HCT116 (cell line): Measurements from ENCODE around the gene TAF4. TPM values are rescaled to one million over a fixed set of nuclear protein-coding genes. Genes with fewer than 3 reads are reported as not detected.

Experiments used
- ATAC-seq: fragments of 200-7000 bp; cut with Tn5 transposase; 2 replicates; pipeline ENCODE4 v1.9.1; 2020; ENCODE audit warnings: mild to moderate bottlenecking, moderate library complexity
- BruUV-seq: library from RNA; stranded (reverse); fragments of 400-500 nt; replicated peaks from 2 replicates; lab custom pipeline; 2021; lab: Mats Ljungman, UMichigan
- CTCF ChIA-PET: fragments of 300-600 bp; sonication (Branson Sonifier 250); formaldehyde crosslinking; loops from one replicate; lab custom pipeline; 2021; ENCODE audit warnings: antibody characterized with exemption; lab: Charles Lee
- POLR2A ChIA-PET: fragments of 300-600, 350-600 bp; sonication (Branson Sonifier 250); formaldehyde crosslinking; loops from one replicate; lab custom pipeline; 2021; ENCODE audit warnings: antibody characterized with exemption; lab: Charles Lee
- RAD21 ChIA-PET, 2 experiments: fragments of 300-600 bp; sonication (Branson Sonifier 250); formaldehyde crosslinking; loops; one replicate each; lab custom pipeline; 2023; ENCODE audit warnings: low total read pairs in 2 of 2; ENCODE audit not compliant: uncharacterized antibody in 2 of 2, unreplicated experiment in 2 of 2, low non-redundant PET in 1 of 2; lab: Charles Lee
- DNase-seq: peaks from one replicate; pipeline ENCODE4 v3.0.0-alpha.2; 2010; ENCODE audit warnings: low read depth, low spot score
- H2AFZ ChIP-seq: fragments of 200-600 bp; shearing (Covaris generic), sonication (generic); 2 replicates; pipeline ENCODE4 v1.6.1; 2017; ENCODE audit warnings: low read depth, mixed run types, mixed read lengths, antibody characterized with exemption, low read length; ENCODE audit not compliant: poor library complexity, severe bottlenecking
- H3K27ac ChIP-seq: 2 replicates; pipeline ENCODE4 v1.5.1; 2012; ENCODE audit warnings: low read depth, low read length
- H3K27me3 ChIP-seq: fragments of 200-600 bp; sonication (generic); 2 replicates; pipeline ENCODE4 v1.6.1; 2016; ENCODE audit warnings: mixed run types, low read length, mixed read lengths; ENCODE audit not compliant: insufficient read depth
- H3K36me3 ChIP-seq, 2 experiments: fragments of 200-500 bp in 1 of 2; fragments of 200-600 bp in 1 of 2; sonication (Bioruptor generic) in 1 of 2; sonication (generic) in 1 of 2; 2 replicates each; pipeline versions ENCODE4 v1.5.1 to v1.6.1; 2014 to 2016; ENCODE audit warnings: low read length in 2 of 2, inconsistent platforms in 1 of 2, mixed read lengths in 1 of 2, mixed run types in 1 of 2; ENCODE audit not compliant: insufficient read depth in 2 of 2, control insufficient read depth in 1 of 2
- H3K4me1 ChIP-seq, 2 experiments: fragments of 200-600 bp in 1 of 2; sonication (generic) in 1 of 2; 2 replicates each; pipeline versions ENCODE4 v1.5.1 to v1.6.1; 2012 to 2017; ENCODE audit warnings: low read length in 2 of 2, inconsistent platforms in 1 of 2, mild to moderate bottlenecking in 1 of 2, mixed read lengths in 1 of 2, mixed run types in 1 of 2, moderate library complexity in 1 of 2; ENCODE audit not compliant: insufficient read depth in 2 of 2, control insufficient read depth in 1 of 2
- H3K4me2 ChIP-seq: fragments of 200-600 bp; sonication (generic); 2 replicates; pipeline ENCODE4 v1.6.1; 2017; ENCODE audit warnings: mixed run types, low read length, mixed read lengths
- H3K4me3 ChIP-seq, 2 experiments: fragments of 200-600 bp in 1 of 2; sonication (generic) in 1 of 2; replicated peaks in 1 of 2; 2 replicates each; pipeline ENCODE4 v1.5.1; 2011 to 2016; ENCODE audit warnings: low read length in 2 of 2, control low read depth in 1 of 2, low read depth in 1 of 2, mild to moderate bottlenecking in 1 of 2, mixed read lengths in 1 of 2, mixed run types in 1 of 2
- H3K79me2 ChIP-seq: fragments of 200-600 bp; sonication (generic); 2 replicates; pipeline ENCODE4 v1.6.1; 2017; ENCODE audit warnings: mild to moderate bottlenecking, mixed run types, low read length, moderate library complexity, mixed read lengths; ENCODE audit not compliant: insufficient read depth
- H3K9ac ChIP-seq: fragments of 200-600 bp; sonication (generic); 2 replicates; pipeline ENCODE4 v1.6.1; 2016; ENCODE audit warnings: low read length, mixed read lengths
- H3K9me2 ChIP-seq: fragments of 200-600 bp; sonication (generic), shearing (Covaris generic); 2 replicates; pipeline ENCODE4 v1.6.1; 2017; ENCODE audit warnings: mixed run types, mild to moderate bottlenecking, moderate library complexity; ENCODE audit not compliant: insufficient read depth
- H3K9me3 ChIP-seq, 2 experiments: fragments of 200-500 bp in 1 of 2; fragments of 200-600 bp in 1 of 2; sonication (Bioruptor generic) in 1 of 2; sonication (generic) in 1 of 2; 2 replicates each; pipeline ENCODE4 v1.6.1; 2014 to 2017; ENCODE audit warnings: low read length in 2 of 2, mixed read lengths in 2 of 2, inconsistent platforms in 1 of 2, low read depth in 1 of 2, mild to moderate bottlenecking in 1 of 2, mixed run types in 1 of 2, moderate library complexity in 1 of 2; ENCODE audit not compliant: control insufficient read depth in 1 of 2, insufficient read depth in 1 of 2
- H4K20me1 ChIP-seq: fragments of 200-600 bp; sonication (generic), shearing (Covaris generic); 2 replicates; pipeline ENCODE4 v1.6.1; 2017; ENCODE audit warnings: mixed run types, mild to moderate bottlenecking, moderate library complexity; ENCODE audit not compliant: insufficient read depth
- CEBPB ChIP-seq: IDR thresholded peaks from 2 replicates; pipeline ENCODE4 v1.6.1; 2012; ENCODE audit warnings: low read depth
- CTCF ChIP-seq, 3 experiments: fragments of 200-600 bp in 1 of 3; sonication (generic) in 1 of 3; IDR thresholded peaks in 2 of 3; conservative IDR thresholded peaks in 1 of 3; 2 replicates each; pipeline ENCODE4 v1.5.1; 2012 to 2017; ENCODE audit warnings: low read depth in 2 of 3, low read length in 2 of 3, antibody characterized with exemption in 1 of 3, borderline replicate concordance in 1 of 3, control low read depth in 1 of 3, mild to moderate bottlenecking in 1 of 3, mixed read lengths in 1 of 3, mixed run types in 1 of 3, moderate library complexity in 1 of 3; ENCODE audit not compliant: insufficient read depth in 1 of 3
- EGR1 ChIP-seq: IDR thresholded peaks from 2 replicates; pipeline ENCODE4 v1.6.1; 2012; ENCODE audit warnings: low read depth
- ELF1 ChIP-seq: IDR thresholded peaks from 2 replicates; pipeline ENCODE4 v1.6.1; 2012; ENCODE audit warnings: low read depth, borderline replicate concordance
- EZH2 ChIP-seq: fragments of 200-600 bp; sonication (generic); IDR thresholded peaks from 2 replicates; pipeline ENCODE4 v1.6.1; 2017; ENCODE audit warnings: antibody characterized with exemption, mixed run types
- JUND ChIP-seq: IDR thresholded peaks from 2 replicates; pipeline ENCODE4 v1.6.1; 2012
- POLR2AphosphoS5 ChIP-seq: IDR thresholded peaks from 2 replicates; pipeline ENCODE4 v1.6.1; 2011; ENCODE audit warnings: mild to moderate bottlenecking, low read depth, low read length, moderate library complexity
- REST ChIP-seq: IDR thresholded peaks from 2 replicates; pipeline ENCODE4 v1.6.1; 2012; ENCODE audit warnings: low read depth
- SP1 ChIP-seq: IDR thresholded peaks from 2 replicates; pipeline ENCODE4 v1.6.1; 2012; ENCODE audit warnings: low read depth
- YY1 ChIP-seq: IDR thresholded peaks from 2 replicates; pipeline ENCODE4 v1.6.1; 2011; ENCODE audit warnings: low read length, low read depth, moderate library complexity, mild to moderate bottlenecking; ENCODE audit not compliant: insufficient replicate concordance; ENCODE audit errors: extremely low read depth
- intact Hi-C: fragments of 100-400 bp; cut with micrococcal nuclease; formaldehyde crosslinking; loops from 2 replicates; pipeline ENCODE4 v1.10.0; 2022
- total RNA-seq: library from RNA; stranded (reverse); gene quantifications from one replicate; pipeline ENCODE4 v1.2.1, GENCODE V29; 2021; ENCODE audit not compliant: unreplicated experiment

The TAF4 gene
- total RNA-seq, 1 experiment from 2014 or later: 26.8 TPM

- no peaks in the 10 kb centered on the region for H4K20me1 ChIP-seq
- ChIA-PET CTCF (no interaction called here), RAD21 (no interaction called here), POLR2A (no interaction called here)
- no peaks in the 10 kb centered on the region for H3K4me1 ChIP-seq
- no peak overlapping the region for H3K4me3 ChIP-seq
- H3K79me2 ChIP-seq: no peaks in the 10 kb centered on the region; the same call in 1 of the 2 replicates
- H3K4me2 ChIP-seq: no peak overlapping the region
- H3K36me3 ChIP-seq: peaks cover 0 to 8% of the 10 kb centered on the region in 2 experiments; a peak in 2 of 4 replicates
- no peaks in the 10 kb centered on the region for H3K9me3 ChIP-seq
- DNase-seq (no peak), ATAC-seq (no peak)
- no peak overlapping the region for H3K27ac ChIP-seq
- TF ChIP-seq POLR2AphosphoS5 (no peak), CEBPB (no peak), YY1 (no peak), JUND (no peak), EZH2 (no peak), ELF1 (no peak), EGR1 (no peak), CTCF (IDR thresholded peaks at IDR 0.05 in 2 of 3, conservative IDR thresholded peaks at IDR 0.05 in 1 of 3; ENCODE audit: borderline replicate concordance in 1 of 3, insufficient read depth in 1 of 3, low read depth in 2 of 3, low read length in 2 of 3) (no peak), REST (no peak), SP1 (no peak)
- no TSS peak for BruUV-seq
- H3K9ac ChIP-seq: no peak overlapping the region
- no peak overlapping the region for H2AFZ ChIP-seq
- intact Hi-C loops: no loop called here
- no peaks in the 10 kb centered on the region for H3K9me2 ChIP-seq
- H3K27me3 ChIP-seq: no peaks in the 10 kb centered on the region
Observed at GRCh38 chr20:61975407-61976129, 90.1 kb downstream of the TAF4 start.
